ENCODE measurements around the gene DNAJB8.

DNAJB8 gene

GRCh38 chr3:128494367-128494650, 27.6 kb upstream of the DNAJB8 start:
- no peak for DNase-seq (ENCODE audit: low read depth in 3 of 3, low spot score in 1 of 3)

- DNase-seq (ENCODE audit: low read depth in 3 of 3, low spot score in 1 of 3) = no peak
Observed at GRCh38 chr3:128493570-128494366, 27.1 kb upstream of the DNAJB8 start.

GRCh38 chr3:128492671-128493569, 26.2 kb upstream of the DNAJB8 start, which contains the start of gene GATA2:
Gene GATA2, minus strand, starts transcription at chr3:128493201. Its CDS starts 6,170 bp downstream, at chr3:128487031.
- DNase-seq (ENCODE audit: low read depth in 3 of 3, low spot score in 1 of 3) = no peak

GRCh38 chr3:128491941-128492670, 25.4 kb upstream of the DNAJB8 start:
- no peak for DNase-seq (ENCODE audit: low read depth in 3 of 3, low spot score in 1 of 3)

- DNase-seq (ENCODE audit: low read depth in 3 of 3, low spot score in 1 of 3) = no peak
Observed at GRCh38 chr3:128491691-128491940, 24.9 kb upstream of the DNAJB8 start.

- DNase-seq (ENCODE audit: low read depth in 3 of 3, low spot score in 1 of 3) = no peak
Observed at GRCh38 chr3:128490915-128491690, 24.4 kb upstream of the DNAJB8 start.

- no peak for DNase-seq (ENCODE audit: low read depth in 3 of 3, low spot score in 1 of 3)
Observed at GRCh38 chr3:128490650-128490914, 23.9 kb upstream of the DNAJB8 start.

- DNase-seq (ENCODE audit: low read depth in 3 of 3, low spot score in 1 of 3) = no peak
Observed at GRCh38 chr3:128489927-128490649, 23.4 kb upstream of the DNAJB8 start.

GRCh38 chr3:128489674-128489926, 22.9 kb upstream of the DNAJB8 start:
- DNase-seq (ENCODE audit: low read depth in 3 of 3, low spot score in 1 of 3) = no peak

GRCh38 chr3:128488991-128489673, 22.4 kb upstream of the DNAJB8 start:
- DNase-seq (ENCODE audit: low read depth in 3 of 3, low spot score in 1 of 3) = no peak

GRCh38 chr3:128488636-128488990, 21.9 kb upstream of the DNAJB8 start:
- no peak for DNase-seq (ENCODE audit: low read depth in 3 of 3, low spot score in 1 of 3)

- no peak for DNase-seq (ENCODE audit: low read depth in 3 of 3, low spot score in 1 of 3)
Observed at GRCh38 chr3:128487813-128488635, 21.3 kb upstream of the DNAJB8 start.

GRCh38 chr3:128487538-128487812, 20.8 kb upstream of the DNAJB8 start:
- DNase-seq (ENCODE audit: low read depth in 3 of 3, low spot score in 1 of 3) = no peak

- no peak for DNase-seq (ENCODE audit: low read depth in 3 of 3, low spot score in 1 of 3)
Observed at GRCh38 chr3:128486681-128487537, 20.2 kb upstream of the DNAJB8 start.

GRCh38 chr3:128486205-128486628, 19.5 kb upstream of the DNAJB8 start:
- no peak for DNase-seq (ENCODE audit: low read depth in 3 of 3, low spot score in 1 of 3)

GRCh38 chr3:128485282-128486204, 18.9 kb upstream of the DNAJB8 start:
- DNase-seq (ENCODE audit: low read depth in 3 of 3, low spot score in 1 of 3) = no peak

- DNase-seq (ENCODE audit: low read depth in 3 of 3, low spot score in 1 of 3) = no peak
Observed at GRCh38 chr3:128484404-128485281, 18.0 kb upstream of the DNAJB8 start.

All from stimulated activated CD4-positive, alpha-beta T cell treated with anti-CD3 and anti-CD28 coated beads, TNF-alpha, amount 100 ng/mL, for 1 hour (primary cell).